Psoas muscle (tissue), 8 donors: Measurements from ENCODE around the gene ACADL. TPM values are rescaled to one million over a fixed set of nuclear protein-coding genes. Genes with fewer than 3 reads are reported as not detected.
"Not testable (repeated sequence)": the region's sequence is repeated elsewhere in the genome, so short reads cannot be mapped to it uniquely, and the experiment has no call there.

Source experiments
- ATAC-seq, 4 donors: fragments of 200-7000 bp; cut with Tn5 transposase; one replicate each; pipeline ENCODE4 v1.9.1; 2020; ENCODE audit warnings: moderate library complexity in 3 of 4, mild to moderate bottlenecking in 2 of 4
- DNase-seq, 2 donors: peaks; one replicate each; pipeline ENCODE4 v3.0.0-alpha.2; 2020
- H3K27ac ChIP-seq: fragments of 200-600 bp; one replicate; pipeline ENCODE4 v1.8.0; 2022
- H3K27me3 ChIP-seq, 3 donors: fragments of 200-600 bp in 1 of 3; one replicate each; pipeline versions ENCODE4 v1.6.1 to v1.8.0; 2013 to 2022; ENCODE audit warnings: low read length in 2 of 3, mild to moderate bottlenecking in 2 of 3, moderate library complexity in 1 of 3; ENCODE audit not compliant: insufficient read depth in 3 of 3
- H3K36me3 ChIP-seq, 2 donors: fragments of 200-600 bp in 1 of 2; one replicate each; pipeline versions ENCODE4 v1.6.1 to v1.8.0; 2013 to 2022; ENCODE audit warnings: low read depth in 1 of 2, mild to moderate bottlenecking in 1 of 2, moderate library complexity in 1 of 2; ENCODE audit not compliant: insufficient read depth in 1 of 2
- H3K4me1 ChIP-seq: fragments of 200-600 bp; one replicate; pipeline ENCODE4 v1.8.0; 2022
- H3K4me3 ChIP-seq: fragments of 200-600 bp; one replicate; pipeline ENCODE4 v1.8.0; 2022; ENCODE audit warnings: mild to moderate bottlenecking
- H3K9me3 ChIP-seq: fragments of 200-600 bp; one replicate; pipeline ENCODE4 v1.8.0; 2022
- WGBS, 3 donors: extraction: QIAGEN DNeasy Blood & Tissue Kit; methylation state at CpG; one replicate each; pipeline versions ENCODE4 v1.1.6 to v1.1.7; 2013; 5-methylcytosine and 5-hydroxymethylcytosine counted together
- intact Hi-C, 2 donors: fragments of 100-400 bp; cut with DNase I; formaldehyde crosslinking; loops; one replicate each; pipeline versions ENCODE4 v1.11.0 to v1.14.2; 2022
- polyA plus RNA-seq, 3 donors: library from polyadenylated mRNA; stranded (reverse); fragments of 200-250 nt; gene quantifications; one replicate each; pipeline ENCODE4 v1.2.3, GENCODE V29; 2013
- total RNA-seq, 4 donors: library from RNA; stranded (reverse); fragmentation: NEBNext Ultra II Directional in 2 of 4; extraction: Animal tissue kit (Norgen Biotek cat#: 25700) in 2 of 4; gene quantifications; one replicate each; pipeline versions ENCODE4 v1.2.1 to v1.2.4, GENCODE V29; 2021 to 2023
- TF ChIP-seq, protein P1 (sequence below): fragments of 200-600 bp; IDR thresholded peaks from one replicate; pipeline ENCODE4 v1.8.0; 2022; ENCODE audit warnings: antibody characterized with exemption
- donor health status: healthy with polysubstance abuse.
- donor health status: DM: no; HTN: no; CAD: no; lungs with moderate emphysema.
- donor health status: Bipolar disorder and iron deficiency.
- donor health status: healthy.
- donor health status: DM: yes; HTN: yes; CAD: no.
- donor health status: DM: no; HTN: no; CAD: no.
- donor health status: DM: no; HTN: no; CAD: no.
- donor health status: DM: yes; HTN: yes; CAD: no.

Gene ACADL
- total and polyA plus RNA-seq, 7 donors: 1.1 to 14.7 (median 6.8) TPM

DNA sequence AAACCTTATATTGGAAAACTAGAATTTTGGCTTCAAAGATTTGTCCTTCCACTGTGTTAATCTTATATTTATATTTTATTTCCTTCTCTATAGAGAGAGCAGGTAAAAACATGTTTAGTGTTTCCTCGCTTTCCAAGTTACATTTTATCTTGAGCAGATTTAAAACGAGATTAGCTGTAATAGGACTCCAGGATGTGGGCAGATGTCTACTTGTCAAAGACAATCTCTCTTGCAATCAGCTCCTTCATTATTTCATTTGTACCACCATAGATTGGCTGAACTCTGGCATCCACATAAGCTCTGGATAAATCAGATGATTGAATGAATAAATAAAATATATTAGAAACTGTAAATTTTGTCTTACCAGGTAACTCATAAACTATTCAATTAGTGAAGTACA is 36.5 kb downstream of the ACADL start:
- H3K27me3 ChIP-seq: no peaks in the 10 kb centered on the region
- TF ChIP-seq, protein P1, sequence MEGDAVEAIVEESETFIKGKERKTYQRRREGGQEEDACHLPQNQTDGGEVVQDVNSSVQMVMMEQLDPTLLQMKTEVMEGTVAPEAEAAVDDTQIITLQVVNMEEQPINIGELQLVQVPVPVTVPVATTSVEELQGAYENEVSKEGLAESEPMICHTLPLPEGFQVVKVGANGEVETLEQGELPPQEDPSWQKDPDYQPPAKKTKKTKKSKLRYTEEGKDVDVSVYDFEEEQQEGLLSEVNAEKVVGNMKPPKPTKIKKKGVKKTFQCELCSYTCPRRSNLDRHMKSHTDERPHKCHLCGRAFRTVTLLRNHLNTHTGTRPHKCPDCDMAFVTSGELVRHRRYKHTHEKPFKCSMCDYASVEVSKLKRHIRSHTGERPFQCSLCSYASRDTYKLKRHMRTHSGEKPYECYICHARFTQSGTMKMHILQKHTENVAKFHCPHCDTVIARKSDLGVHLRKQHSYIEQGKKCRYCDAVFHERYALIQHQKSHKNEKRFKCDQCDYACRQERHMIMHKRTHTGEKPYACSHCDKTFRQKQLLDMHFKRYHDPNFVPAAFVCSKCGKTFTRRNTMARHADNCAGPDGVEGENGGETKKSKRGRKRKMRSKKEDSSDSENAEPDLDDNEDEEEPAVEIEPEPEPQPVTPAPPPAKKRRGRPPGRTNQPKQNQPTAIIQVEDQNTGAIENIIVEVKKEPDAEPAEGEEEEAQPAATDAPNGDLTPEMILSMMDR: no peak
- H3K36me3 ChIP-seq: peaks cover 0 to 16% of the 10 kb centered on the region in 2 donors
- DNase-seq: no peak
- intact Hi-C loops: no loop called here
- ATAC-seq: no peak
- peaks cover 21% of the 10 kb centered on the region for H3K9me3 ChIP-seq
- H3K4me1 ChIP-seq: no peaks in the 10 kb centered on the region
- WGBS, 3 donors: 51 to 64% (median 51%) methylated on average over 2 of the region's 2 CpGs
- H3K4me3 ChIP-seq: no peak overlapping the region
- no peak overlapping the region for H3K27ac ChIP-seq

DNA sequence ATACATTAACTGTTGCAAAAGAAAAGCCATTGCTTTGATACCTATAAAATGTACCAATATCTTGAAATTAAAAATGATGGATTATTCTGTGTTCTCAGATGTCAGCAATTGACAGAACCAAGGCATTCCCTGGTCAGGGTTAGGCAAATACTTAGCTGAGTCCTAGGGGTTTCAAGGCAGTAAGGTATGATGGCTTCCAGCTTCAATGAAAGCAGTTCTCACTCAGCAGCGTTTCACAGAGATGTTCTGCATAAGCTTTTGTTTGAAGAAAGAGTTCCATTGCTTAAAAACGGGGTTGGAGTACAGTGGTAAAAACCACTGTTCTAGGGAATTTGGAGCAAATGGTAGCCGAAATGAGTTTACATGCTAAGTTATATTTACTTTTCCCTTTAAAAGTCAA is 37.1 kb downstream of the ACADL start:
- WGBS, 3 donors: 62 to 70% (median 66%) methylated on average over 3 of the region's 3 CpGs
- DNase-seq (no peak), ATAC-seq (no peak)
- H3K36me3 ChIP-seq: peaks cover 0 to 12% of the 10 kb centered on the region in 2 donors
- H3K27me3 ChIP-seq: no peaks in the 10 kb centered on the region
- H3K4me3 ChIP-seq: no peak overlapping the region
- intact Hi-C loops: no loop called here
- peaks cover 21% of the 10 kb centered on the region for H3K9me3 ChIP-seq
- H3K27ac ChIP-seq: no peak overlapping the region
- H3K4me1 ChIP-seq: no peaks in the 10 kb centered on the region
- TF ChIP-seq, protein P1: no peak

DNA sequence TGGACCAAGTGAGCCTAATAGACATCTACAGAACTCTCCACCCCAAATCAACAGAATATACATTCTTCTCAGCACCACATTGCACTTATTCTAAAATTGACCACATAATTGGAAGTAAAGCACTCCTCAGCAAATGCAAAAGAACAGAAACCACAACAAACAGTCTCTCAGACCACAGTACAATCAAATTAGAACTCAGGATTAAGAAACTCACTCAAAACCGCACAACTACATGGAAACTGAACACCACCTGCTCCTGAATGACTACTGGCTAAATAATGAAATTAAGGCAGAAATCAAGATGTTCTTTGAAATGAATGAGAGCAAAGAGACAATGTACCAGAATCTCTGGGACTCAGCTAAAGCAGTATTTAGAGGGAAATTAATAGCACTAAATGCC is 41.3 kb downstream of the ACADL start:
- H3K4me1 ChIP-seq, ATAC-seq, H3K27ac ChIP-seq, DNase-seq, H3K27me3 ChIP-seq, intact Hi-C loops, H3K36me3 ChIP-seq, H3K4me3 ChIP-seq: not testable (repeated sequence)
- H3K9me3 ChIP-seq: peaks cover 21% of the 10 kb centered on the region
- WGBS, 3 donors: 90 to 97% (median 95%) methylated on average over 1 of the region's 1 CpG

DNA sequence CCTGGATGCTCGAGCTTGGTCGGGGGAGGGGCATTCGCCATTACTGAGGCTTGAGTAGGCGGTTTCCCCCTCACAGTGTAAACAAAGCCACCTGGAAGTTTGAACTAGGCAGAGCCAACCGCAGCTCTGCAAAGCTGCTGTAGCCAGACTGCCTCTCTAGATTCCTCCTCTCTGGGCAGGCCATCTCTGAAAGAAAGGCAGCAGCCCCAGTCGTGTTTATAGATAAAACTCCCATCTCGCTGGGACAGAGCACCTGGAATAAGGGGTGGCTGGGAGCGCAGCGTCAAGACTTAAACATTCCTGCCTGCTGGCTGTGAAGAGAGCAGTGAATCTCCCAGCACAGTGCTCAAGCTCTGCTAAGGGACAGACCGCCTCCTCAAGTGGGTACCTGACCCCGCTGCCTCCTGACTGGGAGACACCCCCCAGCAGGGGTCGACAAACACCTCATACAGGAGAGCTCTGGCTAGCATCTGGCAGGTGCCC is 43.6 kb downstream of the ACADL start:
- H3K4me1 ChIP-seq, ATAC-seq, H3K4me3 ChIP-seq, H3K27ac ChIP-seq, intact Hi-C loops, DNase-seq, H3K36me3 ChIP-seq, H3K27me3 ChIP-seq: not testable (repeated sequence)
- H3K9me3 ChIP-seq: peaks cover 21% of the 10 kb centered on the region
- WGBS, 3 donors: 67 to 74% (median 72%) methylated on average over 12 of the region's 12 CpGs

DNA sequence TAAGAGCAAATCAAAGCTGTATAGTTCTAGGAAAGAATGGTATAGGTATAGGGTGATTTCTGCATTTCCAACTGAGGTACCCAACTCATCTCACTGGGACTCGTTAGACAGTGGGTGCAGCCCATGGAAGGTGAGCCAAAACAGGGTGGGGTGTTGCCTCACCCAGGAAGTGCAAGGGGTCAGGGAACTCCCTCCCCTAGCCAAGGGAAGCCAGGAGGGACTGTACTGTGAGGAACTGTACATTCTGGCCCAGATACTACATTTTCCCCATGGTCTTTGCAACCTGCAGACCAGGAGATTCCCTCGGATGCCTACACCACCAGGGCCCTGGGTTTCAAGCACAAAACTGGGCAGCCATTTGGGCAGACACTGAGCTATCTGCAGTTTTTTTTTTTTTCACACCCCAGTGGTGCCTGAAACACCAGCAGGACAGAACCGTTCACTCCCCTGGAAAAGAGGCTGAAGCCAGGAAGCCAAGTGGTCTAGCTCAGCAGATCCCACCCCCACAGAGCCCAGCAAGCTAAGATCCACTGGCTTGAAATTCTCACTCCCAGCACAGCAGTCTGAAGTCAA is 44.1 kb downstream of the ACADL start:
- WGBS, 3 donors: 65 to 77% (median 68%) methylated on average over 3 of the region's 3 CpGs
- H3K27me3 ChIP-seq, ATAC-seq, DNase-seq, H3K4me1 ChIP-seq, H3K27ac ChIP-seq, H3K4me3 ChIP-seq, H3K36me3 ChIP-seq, intact Hi-C loops: not testable (repeated sequence)
- H3K9me3 ChIP-seq: peaks cover 18% of the 10 kb centered on the region

DNA sequence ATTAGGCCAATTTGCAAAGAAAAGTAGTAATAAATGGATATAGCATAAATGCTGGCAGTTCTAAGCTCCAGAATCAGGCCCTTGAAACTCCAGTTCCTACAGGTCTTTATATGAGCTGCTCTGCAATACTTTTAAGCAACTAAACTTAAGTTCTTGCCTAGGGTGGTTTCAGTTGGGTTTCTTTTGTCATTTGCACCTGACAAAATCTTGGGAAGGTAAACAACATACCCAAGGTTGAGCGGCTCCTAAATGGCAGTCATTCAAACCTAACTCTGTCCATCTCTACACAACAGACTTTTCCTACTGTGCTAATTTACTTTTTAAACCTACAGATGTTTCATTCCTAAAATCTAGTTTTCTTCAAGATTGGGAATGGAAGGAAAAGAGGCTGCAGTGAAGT is 44.8 kb downstream of the ACADL start:
- intact Hi-C loops: no loop called here
- Histone ChIP-seq H3K4me3 (no peak overlapping the region), H3K27me3 (no peaks in the 10 kb centered on the region), H3K9me3 (peaks cover 11% of the 10 kb centered on the region), H3K36me3 (no peaks in the 10 kb centered on the region), H3K4me1 (no peaks in the 10 kb centered on the region), H3K27ac (no peak overlapping the region)
- ATAC-seq (no peak), DNase-seq (no peak)
- TF ChIP-seq, protein P1: no peak
- WGBS, 3 donors: 97 to 100% (median 100%) methylated on average over 1 of the region's 1 CpG
